Measurements from ENCODE around the gene SLC22A1.

GRCh38 chr6:160204710-160205109, 83.1 kb downstream of the SLC22A1 start:
- TF ChIP-seq, protein P1, sequence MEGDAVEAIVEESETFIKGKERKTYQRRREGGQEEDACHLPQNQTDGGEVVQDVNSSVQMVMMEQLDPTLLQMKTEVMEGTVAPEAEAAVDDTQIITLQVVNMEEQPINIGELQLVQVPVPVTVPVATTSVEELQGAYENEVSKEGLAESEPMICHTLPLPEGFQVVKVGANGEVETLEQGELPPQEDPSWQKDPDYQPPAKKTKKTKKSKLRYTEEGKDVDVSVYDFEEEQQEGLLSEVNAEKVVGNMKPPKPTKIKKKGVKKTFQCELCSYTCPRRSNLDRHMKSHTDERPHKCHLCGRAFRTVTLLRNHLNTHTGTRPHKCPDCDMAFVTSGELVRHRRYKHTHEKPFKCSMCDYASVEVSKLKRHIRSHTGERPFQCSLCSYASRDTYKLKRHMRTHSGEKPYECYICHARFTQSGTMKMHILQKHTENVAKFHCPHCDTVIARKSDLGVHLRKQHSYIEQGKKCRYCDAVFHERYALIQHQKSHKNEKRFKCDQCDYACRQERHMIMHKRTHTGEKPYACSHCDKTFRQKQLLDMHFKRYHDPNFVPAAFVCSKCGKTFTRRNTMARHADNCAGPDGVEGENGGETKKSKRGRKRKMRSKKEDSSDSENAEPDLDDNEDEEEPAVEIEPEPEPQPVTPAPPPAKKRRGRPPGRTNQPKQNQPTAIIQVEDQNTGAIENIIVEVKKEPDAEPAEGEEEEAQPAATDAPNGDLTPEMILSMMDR (tag by site-specific recombination; IDR thresholded peaks at IDR 0.05): no peak
- TF ChIP-seq ZNF423 (tag by site-specific recombination; IDR thresholded peaks at IDR 0.05) (no peak), KLF16 (tag by site-specific recombination; IDR thresholded peaks at IDR 0.05) (no peak), HOXA7 (CRISPR knock-in tag; IDR thresholded peaks at IDR 0.05; ENCODE audit: borderline replicate concordance) (no peak), ZNF670 (tag by site-specific recombination; IDR thresholded peaks at IDR 0.05; ENCODE audit: low read depth) (no peak), ZBTB11 (tag by site-specific recombination; conservative IDR thresholded peaks at IDR 0.05; ENCODE audit: low read depth) (no peak), ZNF19 (tag by site-specific recombination; IDR thresholded peaks at IDR 0.05; ENCODE audit: low read depth) (no peak), ZNF677 (tag by site-specific recombination; IDR thresholded peaks at IDR 0.05) (no peak), ZNF138 (tag by site-specific recombination; IDR thresholded peaks at IDR 0.05; ENCODE audit: borderline replicate concordance) (no peak)
- TF ChIP-seq, protein P2, sequence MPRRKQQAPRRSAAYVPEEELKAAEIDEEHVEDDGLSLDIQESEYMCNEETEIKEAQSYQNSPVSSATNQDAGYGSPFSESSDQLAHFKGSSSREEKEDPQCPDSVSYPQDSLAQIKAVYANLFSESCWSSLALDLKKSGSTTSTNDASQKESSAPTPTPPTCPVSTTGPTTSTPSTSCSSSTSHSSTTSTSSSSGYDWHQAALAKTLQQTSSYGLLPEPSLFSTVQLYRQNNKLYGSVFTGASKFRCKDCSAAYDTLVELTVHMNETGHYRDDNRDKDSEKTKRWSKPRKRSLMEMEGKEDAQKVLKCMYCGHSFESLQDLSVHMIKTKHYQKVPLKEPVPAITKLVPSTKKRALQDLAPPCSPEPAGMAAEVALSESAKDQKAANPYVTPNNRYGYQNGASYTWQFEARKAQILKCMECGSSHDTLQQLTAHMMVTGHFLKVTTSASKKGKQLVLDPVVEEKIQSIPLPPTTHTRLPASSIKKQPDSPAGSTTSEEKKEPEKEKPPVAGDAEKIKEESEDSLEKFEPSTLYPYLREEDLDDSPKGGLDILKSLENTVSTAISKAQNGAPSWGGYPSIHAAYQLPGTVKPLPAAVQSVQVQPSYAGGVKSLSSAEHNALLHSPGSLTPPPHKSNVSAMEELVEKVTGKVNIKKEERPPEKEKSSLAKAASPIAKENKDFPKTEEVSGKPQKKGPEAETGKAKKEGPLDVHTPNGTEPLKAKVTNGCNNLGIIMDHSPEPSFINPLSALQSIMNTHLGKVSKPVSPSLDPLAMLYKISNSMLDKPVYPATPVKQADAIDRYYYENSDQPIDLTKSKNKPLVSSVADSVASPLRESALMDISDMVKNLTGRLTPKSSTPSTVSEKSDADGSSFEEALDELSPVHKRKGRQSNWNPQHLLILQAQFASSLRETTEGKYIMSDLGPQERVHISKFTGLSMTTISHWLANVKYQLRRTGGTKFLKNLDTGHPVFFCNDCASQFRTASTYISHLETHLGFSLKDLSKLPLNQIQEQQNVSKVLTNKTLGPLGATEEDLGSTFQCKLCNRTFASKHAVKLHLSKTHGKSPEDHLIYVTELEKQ (tag by site-specific recombination; IDR thresholded peaks at IDR 0.05; ENCODE audit: borderline replicate concordance): no peak
- TF ChIP-seq, protein P3, sequence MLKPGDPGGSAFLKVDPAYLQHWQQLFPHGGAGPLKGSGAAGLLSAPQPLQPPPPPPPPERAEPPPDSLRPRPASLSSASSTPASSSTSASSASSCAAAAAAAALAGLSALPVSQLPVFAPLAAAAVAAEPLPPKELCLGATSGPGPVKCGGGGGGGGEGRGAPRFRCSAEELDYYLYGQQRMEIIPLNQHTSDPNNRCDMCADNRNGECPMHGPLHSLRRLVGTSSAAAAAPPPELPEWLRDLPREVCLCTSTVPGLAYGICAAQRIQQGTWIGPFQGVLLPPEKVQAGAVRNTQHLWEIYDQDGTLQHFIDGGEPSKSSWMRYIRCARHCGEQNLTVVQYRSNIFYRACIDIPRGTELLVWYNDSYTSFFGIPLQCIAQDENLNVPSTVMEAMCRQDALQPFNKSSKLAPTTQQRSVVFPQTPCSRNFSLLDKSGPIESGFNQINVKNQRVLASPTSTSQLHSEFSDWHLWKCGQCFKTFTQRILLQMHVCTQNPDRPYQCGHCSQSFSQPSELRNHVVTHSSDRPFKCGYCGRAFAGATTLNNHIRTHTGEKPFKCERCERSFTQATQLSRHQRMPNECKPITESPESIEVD (tag by site-specific recombination; IDR thresholded peaks at IDR 0.05): no peak
- TF ChIP-seq, protein P4, sequence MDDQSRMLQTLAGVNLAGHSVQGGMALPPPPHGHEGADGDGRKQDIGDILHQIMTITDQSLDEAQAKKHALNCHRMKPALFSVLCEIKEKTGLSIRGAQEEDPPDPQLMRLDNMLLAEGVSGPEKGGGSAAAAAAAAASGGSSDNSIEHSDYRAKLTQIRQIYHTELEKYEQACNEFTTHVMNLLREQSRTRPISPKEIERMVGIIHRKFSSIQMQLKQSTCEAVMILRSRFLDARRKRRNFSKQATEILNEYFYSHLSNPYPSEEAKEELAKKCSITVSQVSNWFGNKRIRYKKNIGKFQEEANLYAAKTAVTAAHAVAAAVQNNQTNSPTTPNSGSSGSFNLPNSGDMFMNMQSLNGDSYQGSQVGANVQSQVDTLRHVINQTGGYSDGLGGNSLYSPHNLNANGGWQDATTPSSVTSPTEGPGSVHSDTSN (CRISPR knock-in tag; IDR thresholded peaks at IDR 0.05): no peak
